Measurements from ENCODE around the gene KMT5C.

The KMT5C gene

GRCh38 chr19:55366790-55367189 is 27.1 kb downstream of the KMT5C start:
- DNase-seq (ENCODE audit: low read depth, low spot score): no peak

- DNase-seq (ENCODE audit: low read depth, low spot score): no peak
Observed at GRCh38 chr19:55368106-55368505, 28.4 kb downstream of the KMT5C start.

GRCh38 chr19:55368701-55369563 is 29.3 kb downstream of the KMT5C start:
- DNase-seq (ENCODE audit: low read depth, low spot score): no peak

- no peak for DNase-seq (ENCODE audit: low read depth, low spot score)
Observed at GRCh38 chr19:55369653-55370304, 30.1 kb downstream of the KMT5C start.

GRCh38 chr19:55370305-55370988 is 30.8 kb downstream of the KMT5C start, which contains the start of gene IL11:
Gene IL11, minus strand, starts transcription at chr19:55370463. Its CDS starts 153 bp downstream, at chr19:55370310.
- DNase-seq (ENCODE audit: low read depth, low spot score): no peak

- no peak for DNase-seq (ENCODE audit: low read depth, low spot score)
Observed at GRCh38 chr19:55372316-55373081, 32.8 kb downstream of the KMT5C start.

- DNase-seq (ENCODE audit: low read depth, low spot score): no peak
Observed at GRCh38 chr19:55373306-55373992, 33.8 kb downstream of the KMT5C start.

- DNase-seq (ENCODE audit: low read depth, low spot score): no peak
Observed at GRCh38 chr19:55373993-55374757, 34.5 kb downstream of the KMT5C start.

GRCh38 chr19:55376241-55376933 is 36.7 kb downstream of the KMT5C start, which contains the start of gene TMEM190:
Gene TMEM190, plus strand, starts transcription at chr19:55376826. Its CDS starts 28 bp downstream, at chr19:55376854.
- DNase-seq (ENCODE audit: low read depth, low spot score): no peak

GRCh38 chr19:55377356-55378131 is 37.9 kb downstream of the KMT5C start:
- no peak for DNase-seq (ENCODE audit: low read depth, low spot score)

- DNase-seq (ENCODE audit: low read depth, low spot score): no peak
Observed at GRCh38 chr19:55379174-55379573, 39.5 kb downstream of the KMT5C start.

GRCh38 chr19:55382013-55382412 is 42.3 kb downstream of the KMT5C start:
- no peak for DNase-seq (ENCODE audit: low read depth, low spot score)

- no peak for DNase-seq (ENCODE audit: low read depth, low spot score)
Observed at GRCh38 chr19:55382522-55383054, 42.9 kb downstream of the KMT5C start.

GRCh38 chr19:55383279-55384130 is 43.8 kb downstream of the KMT5C start:
- DNase-seq (ENCODE audit: low read depth, low spot score): no peak

GRCh38 chr19:55384131-55384919 is 44.6 kb downstream of the KMT5C start, which contains the start of gene TMEM238:
Gene TMEM238, minus strand, starts transcription at chr19:55384292. Its CDS starts 33 bp downstream, at chr19:55384259.
- no peak for DNase-seq (ENCODE audit: low read depth, low spot score)

- DNase-seq (ENCODE audit: low read depth, low spot score): no peak
Observed at GRCh38 chr19:55384920-55385723, 45.4 kb downstream of the KMT5C start.
